Thoracic aorta (tissue), 2 donors: ENCODE results near the gene NKTR. TPM values are rescaled to one million over a fixed set of nuclear protein-coding genes. Genes with fewer than 3 reads are reported as not detected.

Source experiments
- ATAC-seq: fragments of 150-250 bp; one replicate; pipeline ENCODE4 v1.8.0; 2017; ENCODE audit warnings: low read depth; ENCODE audit not compliant: insufficient number of reproducible peaks, low FRiP score
- DNase-seq: peaks from one replicate; pipeline ENCODE4 v3.0.0-alpha.2; 2020; ENCODE audit warnings: low spot score
- H3K27ac ChIP-seq, 2 donors: fragments of 200-600 bp; sonication (generic); 1 replicate in 1 of 2; 2 replicates in 1 of 2; pipeline ENCODE4 v1.5.1; 2016; ENCODE audit warnings: mild to moderate bottlenecking in 2 of 2, moderate library complexity in 2 of 2
- H3K27me3 ChIP-seq: fragments of 200-600 bp; sonication (generic); replicated peaks from 2 replicates; pipeline ENCODE4 v1.6.0; 2016; ENCODE audit warnings: mild to moderate bottlenecking; ENCODE audit not compliant: insufficient read depth
- H3K36me3 ChIP-seq: fragments of 200-600 bp; sonication (generic); one replicate; pipeline ENCODE4 v1.5.1; 2016
- H3K4me1 ChIP-seq, 2 donors: fragments of 200-600 bp; sonication (generic); 1 replicate in 1 of 2; 2 replicates in 1 of 2; pipeline versions ENCODE4 v1.5.1 to v1.6.0; 2016; ENCODE audit warnings: low read depth in 2 of 2, mild to moderate bottlenecking in 1 of 2; ENCODE audit not compliant: control insufficient read depth in 1 of 2
- H3K4me3 ChIP-seq: fragments of 200-600 bp; sonication (generic); 2 replicates; pipeline ENCODE4 v1.5.1; 2016; ENCODE audit warnings: mild to moderate bottlenecking
- H3K9me3 ChIP-seq: fragments of 200-600 bp; sonication (generic); 2 replicates; pipeline ENCODE4 v1.5.1; 2016
- CTCF ChIP-seq: fragments of 200-600 bp; sonication (generic); IDR thresholded peaks from one replicate; pipeline ENCODE4 v1.5.1; 2019; ENCODE audit warnings: antibody characterized with exemption
- total RNA-seq, 2 donors: library from RNA; depleted of rRNA; stranded (reverse); fragments of >200 nt; gene quantifications; one replicate each; pipeline versions ENCODE4 v1.1.0 to v1.2.3, GENCODE V29; 2016

The NKTR gene
- total RNA-seq, 2 donors from 2014 or later, result 159 to 210 TPM

GRCh38 chr3:42600958-42601675 lies 631 bp downstream of the NKTR start:
- peak; percentile 28 for DNase-seq
- peak overlapping the region; percentile 89 to 92 for H3K27ac ChIP-seq
- no peaks in the 10 kb centered on the region for H3K27me3 ChIP-seq
- peak; percentile 11 for ATAC-seq
- peaks cover 21 to 28% of the 10 kb centered on the region in 2 donors for H3K4me1 ChIP-seq
- TF ChIP-seq CTCF, result no peak
- H3K36me3 ChIP-seq, result no peaks in the 10 kb centered on the region
- peak overlapping the region; percentile 96 for H3K4me3 ChIP-seq
- no peaks in the 10 kb centered on the region for H3K9me3 ChIP-seq

GRCh38 chr3:42601896-42602581 lies 1.6 kb downstream of the NKTR start:
- no peak for ATAC-seq
- TF ChIP-seq CTCF, result no peak
- H3K4me3 ChIP-seq, result peak overlapping the region; percentile 96
- H3K9me3 ChIP-seq, result no peaks in the 10 kb centered on the region
- no peaks in the 10 kb centered on the region for H3K27me3 ChIP-seq
- peak overlapping the region; percentile 89 to 92 for H3K27ac ChIP-seq
- H3K36me3 ChIP-seq, result peaks cover 2% of the 10 kb centered on the region
- peaks cover 24 to 30% of the 10 kb centered on the region in 2 donors for H3K4me1 ChIP-seq
- DNase-seq, result no peak

- Histone ChIP-seq H3K27me3 (no peaks in the 10 kb centered on the region), H3K4me1 (peaks cover 24 to 31% of the 10 kb centered on the region in 2 donors), H3K4me3 (peak overlapping the region; percentile 5), H3K36me3 (peaks cover 3% of the 10 kb centered on the region), H3K9me3 (no peaks in the 10 kb centered on the region), H3K27ac (no peak overlapping the region)
- no peak for TF ChIP-seq CTCF
- no peak for DNase-seq
- ATAC-seq, result no peak
These were observed 2.5 kb downstream of the NKTR start for GRCh38 chr3:42602961-42603360.

- no peak for TF ChIP-seq CTCF
- no peak overlapping the region for H3K27ac ChIP-seq
- ATAC-seq, result no peak
These were observed 5.2 kb downstream of the NKTR start for GRCh38 chr3:42605546-42606173.

GRCh38 chr3:42608581-42608980 lies 8.1 kb downstream of the NKTR start:
- DNase-seq (no peak), ATAC-seq (no peak)
- H3K36me3 ChIP-seq, result peaks cover 8% of the 10 kb centered on the region
- H3K27me3 ChIP-seq, result no peaks in the 10 kb centered on the region
- TF ChIP-seq CTCF, result no peak
- no peak overlapping the region for H3K27ac ChIP-seq
- no peaks in the 10 kb centered on the region for H3K9me3 ChIP-seq
- H3K4me1 ChIP-seq, result peaks cover 23 to 47% of the 10 kb centered on the region in 2 donors
- H3K4me3 ChIP-seq, result no peak overlapping the region

More at GRCh38 chr3:42605546-42606173, 5.2 kb downstream of the NKTR start:
- peaks cover 8% of the 10 kb centered on the region for H3K36me3 ChIP-seq
- no peak for DNase-seq
- H3K4me3 ChIP-seq, result no peak overlapping the region
- H3K4me1 ChIP-seq, result peaks cover 26 to 42% of the 10 kb centered on the region in 2 donors
- no peaks in the 10 kb centered on the region for H3K9me3 ChIP-seq
- no peaks in the 10 kb centered on the region for H3K27me3 ChIP-seq
